IMR-90 (cell line): ENCODE measurements around the gene DNAI2. TPM values are rescaled to one million over a fixed set of nuclear protein-coding genes. Genes with fewer than 3 reads are reported as not detected.

Source experiments
- ATAC-seq: fragments of 200-7000 bp; cut with Tn5 transposase; 2 replicates; pipeline ENCODE4 v1.9.1; 2020; ENCODE audit warnings: low read depth, mild to moderate bottlenecking, moderate library complexity
- BruUV-seq: library from RNA; stranded (reverse); fragments of 400-500 nt; replicated peaks from 2 replicates; lab custom pipeline; 2021; lab: Mats Ljungman, UMichigan
- CTCF ChIA-PET: fragments of 300-600 bp; formaldehyde crosslinking; extraction: SDS; loops from one replicate; lab custom pipeline; 2021; ENCODE audit warnings: antibody characterized with exemption; lab: Yijun Ruan, JAX
- POLR2A ChIA-PET: fragments of 300-600 bp; sonication (Branson Sonifier 250); formaldehyde crosslinking; loops from one replicate; lab custom pipeline; 2022; ENCODE audit warnings: antibody characterized with exemption; ENCODE audit not compliant: unreplicated experiment; lab: Charles Lee
- DNase-seq: peaks from one replicate; pipeline ENCODE4 v3.0.0; 2013
- H2AFZ ChIP-seq: replicated peaks from 2 replicates; pipeline ENCODE3; 2013; ENCODE audit warnings: low read length, mild to moderate bottlenecking; ENCODE audit not compliant: poor library complexity
- H2AK5ac ChIP-seq: 2 replicates; pipeline ENCODE4 v1.6.1; 2013; ENCODE audit warnings: low read depth, low read length, inconsistent platforms
- H2AK9ac ChIP-seq: replicated peaks from 2 replicates; pipeline ENCODE3; 2013; ENCODE audit warnings: mild to moderate bottlenecking, low read depth, low read length, moderate library complexity; ENCODE audit not compliant: poor library complexity
- H2BK120ac ChIP-seq: 2 replicates; pipeline ENCODE4 v1.6.1; 2013; ENCODE audit warnings: low read depth, low read length, inconsistent platforms
- H2BK15ac ChIP-seq: 3 replicates; pipeline ENCODE4 v1.6.1; 2013; ENCODE audit warnings: low read depth, low read length, inconsistent platforms
- H2BK20ac ChIP-seq: 2 replicates; pipeline ENCODE4 v1.6.1; 2013; ENCODE audit warnings: low read depth, mild to moderate bottlenecking, inconsistent platforms, low read length, moderate library complexity
- H2BK5ac ChIP-seq: 2 replicates; pipeline ENCODE4 v1.6.1; 2013; ENCODE audit warnings: mild to moderate bottlenecking, low read depth, low read length, inconsistent platforms; ENCODE audit not compliant: poor library complexity, severe bottlenecking
- H3K14ac ChIP-seq: replicated peaks from 2 replicates; pipeline ENCODE4 v1.6.1; 2013; ENCODE audit warnings: low read depth, low read length, inconsistent platforms
- H3K18ac ChIP-seq: 2 replicates; pipeline ENCODE4 v1.6.1; 2013; ENCODE audit warnings: low read depth, low read length, control low read depth
- H3K23ac ChIP-seq: 2 replicates; pipeline ENCODE4 v1.6.1; 2013; ENCODE audit warnings: low read depth, low read length, inconsistent platforms
- H3K27ac ChIP-seq: 2 replicates; pipeline ENCODE4 v1.5.1; 2013; ENCODE audit warnings: mild to moderate bottlenecking, control low read depth, low read length; ENCODE audit not compliant: insufficient read depth
- H3K27me3 ChIP-seq: 2 replicates; pipeline ENCODE4 v1.6.1; 2013; ENCODE audit warnings: low read length; ENCODE audit not compliant: control insufficient read depth, insufficient read depth
- H3K36me3 ChIP-seq: 2 replicates; pipeline ENCODE4 v1.6.1; 2013; ENCODE audit warnings: low read length, mixed read lengths; ENCODE audit not compliant: control insufficient read depth, insufficient read depth
- H3K4ac ChIP-seq: 2 replicates; pipeline ENCODE4 v1.6.1; 2013; ENCODE audit warnings: low read depth, low read length, inconsistent platforms
- H3K4me1 ChIP-seq: 2 replicates; pipeline ENCODE4 v1.6.1; 2013; ENCODE audit warnings: low read length, mixed read lengths; ENCODE audit not compliant: control insufficient read depth, insufficient read depth
- H3K4me2 ChIP-seq: 2 replicates; pipeline ENCODE4 v1.6.1; 2013; ENCODE audit warnings: low read depth, mild to moderate bottlenecking, control low read depth, low read length, moderate library complexity
- H3K4me3 ChIP-seq: 2 replicates; pipeline ENCODE4 v1.5.1; 2013; ENCODE audit warnings: low read depth, mild to moderate bottlenecking, control low read depth, low read length, moderate library complexity; ENCODE audit not compliant: insufficient read depth
- H3K56ac ChIP-seq: 2 replicates; pipeline ENCODE4 v1.6.1; 2013; ENCODE audit warnings: low read length, inconsistent platforms; ENCODE audit not compliant: insufficient read depth; ENCODE audit errors: extremely low read depth
- H3K79me1 ChIP-seq, 2 experiments: 2 replicates each; pipeline ENCODE4 v1.6.1; 2013; ENCODE audit warnings: low read length in 2 of 2, inconsistent platforms in 1 of 2, low read depth in 1 of 2
- H3K9ac ChIP-seq: 2 replicates; pipeline ENCODE4 v1.6.1; 2013; ENCODE audit warnings: low read depth, low read length, control low read depth
- H3K9me1 ChIP-seq: 2 replicates; pipeline ENCODE4 v1.6.1; 2013; ENCODE audit warnings: low read length, inconsistent platforms; ENCODE audit not compliant: insufficient read depth
- H3K9me3 ChIP-seq: 2 replicates; pipeline ENCODE4 v1.6.1; 2013; ENCODE audit warnings: low read length; ENCODE audit not compliant: control insufficient read depth, insufficient read depth
- H4K20me1 ChIP-seq: 2 replicates; pipeline ENCODE4 v1.6.1; 2013; ENCODE audit warnings: low read length, inconsistent platforms; ENCODE audit not compliant: insufficient read depth
- H4K5ac ChIP-seq: 2 replicates; pipeline ENCODE4 v1.6.1; 2013; ENCODE audit warnings: mild to moderate bottlenecking, low read depth, low read length, control low read depth
- H4K8ac ChIP-seq, 2 experiments: 2 replicates each; pipeline ENCODE4 v1.6.1; 2013; ENCODE audit warnings: low read depth in 2 of 2, low read length in 2 of 2, control low read depth in 1 of 2, inconsistent platforms in 1 of 2
- H4K91ac ChIP-seq: 2 replicates; pipeline ENCODE4 v1.6.1; 2013; ENCODE audit warnings: low read depth, low read length, inconsistent platforms; ENCODE audit not compliant: insufficient read depth
- BHLHE40 ChIP-seq: fragments of 150-350 bp; IDR thresholded peaks from 2 replicates; pipeline ENCODE4 v1.6.1; 2016; ENCODE audit warnings: mild to moderate bottlenecking, low read depth, low read length
- CEBPB ChIP-seq: IDR thresholded peaks from 2 replicates; pipeline ENCODE4 v1.6.1; 2012; ENCODE audit warnings: low read depth, low read length, improper control_type of control experiment
- CHD1 ChIP-seq: IDR thresholded peaks from 2 replicates; pipeline ENCODE4 v1.6.1; 2012; ENCODE audit warnings: low read depth, low read length, improper control_type of control experiment
- ELK1 ChIP-seq: fragments of 150-350 bp; IDR thresholded peaks from 2 replicates; pipeline ENCODE4 v1.6.1; 2016; ENCODE audit warnings: low read depth, mild to moderate bottlenecking, low read length, moderate library complexity, borderline replicate concordance
- FOS ChIP-seq: fragments of 150-350 bp; IDR thresholded peaks from 2 replicates; pipeline ENCODE4 v1.6.1; 2016; ENCODE audit warnings: low read depth, low read length
- MAFK ChIP-seq: IDR thresholded peaks from 2 replicates; pipeline ENCODE4 v1.6.1; 2012; ENCODE audit warnings: low read depth, low read length, improper control_type of control experiment
- MAZ ChIP-seq: IDR thresholded peaks from 2 replicates; pipeline ENCODE4 v1.6.1; 2012; ENCODE audit warnings: low read depth, mild to moderate bottlenecking, low read length, improper control_type of control experiment, moderate library complexity, borderline replicate concordance
- MXI1 ChIP-seq: IDR thresholded peaks from 2 replicates; pipeline ENCODE4 v1.6.1; 2012; ENCODE audit warnings: low read depth, mild to moderate bottlenecking, low read length, moderate library complexity, borderline replicate concordance
- NFE2L2 ChIP-seq: fragments of 150-350 bp; IDR thresholded peaks from 2 replicates; pipeline ENCODE4 v1.6.1; 2016; ENCODE audit warnings: low read depth, mild to moderate bottlenecking, low read length
- POLR2A ChIP-seq: IDR thresholded peaks from 2 replicates; pipeline ENCODE4 v1.6.1; 2012; ENCODE audit warnings: mild to moderate bottlenecking, low read depth, low read length
- RAD21 ChIP-seq: IDR thresholded peaks from 2 replicates; pipeline ENCODE4 v1.6.1; 2012; ENCODE audit warnings: low read length, improper control_type of control experiment
- RCOR1 ChIP-seq: IDR thresholded peaks from 2 replicates; pipeline ENCODE4 v1.6.1; 2012; ENCODE audit warnings: mild to moderate bottlenecking, low read length, improper control_type of control experiment; ENCODE audit not compliant: insufficient replicate concordance
- RFX5 ChIP-seq: IDR thresholded peaks from 2 replicates; pipeline ENCODE4 v1.8.0; 2012; ENCODE audit warnings: low read depth, mild to moderate bottlenecking, low read length, moderate library complexity
- SMC3 ChIP-seq: fragments of 150-350 bp; IDR thresholded peaks from 2 replicates; pipeline ENCODE4 v1.6.1; 2016; ENCODE audit warnings: low read depth, mild to moderate bottlenecking, antibody characterized with exemption, low read length, moderate library complexity
- USF2 ChIP-seq: fragments of 150-350 bp; IDR thresholded peaks from 2 replicates; pipeline ENCODE4 v1.6.1; 2017; ENCODE audit warnings: mild to moderate bottlenecking, antibody characterized with exemption, low read length, low read depth
- WGBS, 2 experiments: methylation state at CpG; one replicate each; pipeline versions ENCODE4 v1.1.5 to v1.1.7; 2013; ENCODE audit warnings: missing lambda C conversion rate in 2 of 2; ENCODE audit not compliant: insufficient read length in 1 of 2; ENCODE audit errors: extremely low coverage in 2 of 2; 5-methylcytosine and 5-hydroxymethylcytosine counted together
- dilution Hi-C: fragments of 300-500 bp; cut with HindIII; formaldehyde crosslinking; loops from one replicate; pipeline ENCODE4 v1.14.3; 2018; ENCODE audit warnings: low sequenced_read_pairs; ENCODE audit not compliant: unreplicated experiment
- in situ Hi-C: fragments of 300-500 bp; cut with MboI; formaldehyde crosslinking; loops from 3 replicates; pipeline ENCODE4 v1.14.3; 2019; ENCODE audit warnings: low sequenced_read_pairs, inconsistent platforms, mixed read lengths
- intact Hi-C: fragments of 100-400 bp; cut with micrococcal nuclease; formaldehyde crosslinking; loops from 2 replicates; pipeline ENCODE4 v1.10.0; 2022
- polyA plus RNA-seq, 3 experiments: library from polyadenylated mRNA; depleted of rRNA; stranded (reverse); fragments of >200 nt; gene quantifications; 2 replicates each; pipeline ENCODE4 v1.2.3, GENCODE V29; 2012; ENCODE audit warnings: low replicate concordance in 1 of 3
- total RNA-seq: library from RNA; depleted of rRNA; stranded (reverse); fragments of >200 nt; gene quantifications from 2 replicates; pipeline ENCODE4 v1.2.3, GENCODE V29; 2012
- TF ChIP-seq, protein P1 (sequence below): conservative IDR thresholded peaks from 2 replicates; pipeline ENCODE4 v1.5.1; 2012; ENCODE audit warnings: mild to moderate bottlenecking, low read depth, low read length, improper control_type of control experiment

The DNAI2 gene
- total and polyA plus RNA-seq, 2 of the 4 experiments (the other 2 are of a cell fraction) = not detected

DNA sequence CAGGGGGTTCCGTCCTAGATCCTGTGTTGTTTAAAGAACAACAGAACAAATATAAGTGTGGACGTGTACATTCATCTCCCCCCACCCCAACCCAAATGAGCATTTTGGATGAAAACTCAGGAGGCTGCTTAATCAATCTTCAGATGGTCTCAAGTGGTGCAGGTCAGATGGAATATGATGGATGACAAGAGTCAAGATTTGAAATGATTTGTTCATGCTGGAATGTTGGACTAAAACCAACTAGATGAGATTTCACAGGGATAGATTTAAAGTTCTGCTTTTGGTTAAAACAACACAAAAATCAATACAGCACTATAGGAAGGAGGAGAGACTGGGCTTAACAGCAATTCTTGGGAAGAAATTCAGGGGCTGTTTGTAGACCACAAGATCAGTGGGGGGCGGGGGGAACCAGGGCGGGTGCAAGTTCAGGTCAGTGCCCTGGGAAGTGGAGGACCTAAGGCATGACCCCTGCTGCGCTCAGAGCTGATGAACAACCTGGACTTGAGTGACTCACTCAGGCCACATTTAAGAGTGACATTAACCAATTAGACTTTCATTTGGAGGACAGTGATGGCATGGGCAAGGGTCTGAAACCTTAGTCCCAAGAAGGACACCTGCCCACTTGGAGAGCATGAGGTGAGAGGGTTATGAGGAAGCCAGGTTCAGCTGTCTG, 45.6 kb upstream of the DNAI2 start:
- CTCF ChIA-PET = no interaction called here
- no peak overlapping the region for H3K23ac ChIP-seq

More for the DNA sequence above, 45.6 kb upstream of the DNAI2 start:
- intact Hi-C loops (no loop called here), in situ Hi-C loops (no loop called here), dilution Hi-C loops (no loop called here)
- Histone ChIP-seq H4K91ac (no peak overlapping the region), H3K4me1 (no peaks in the 10 kb centered on the region), H3K27ac (no peak overlapping the region), H2BK20ac (no peak overlapping the region), H3K56ac (no peak overlapping the region), H3K9me1 (no peaks in the 10 kb centered on the region), H3K9ac (no peak overlapping the region), H3K79me1 (no peaks in the 10 kb centered on the region), H3K36me3 (no peaks in the 10 kb centered on the region), H2BK120ac (no peak overlapping the region), H4K20me1 (no peaks in the 10 kb centered on the region), H2AK9ac (no peak overlapping the region), H2BK15ac (no peak overlapping the region), H4K8ac (no peak overlapping the region), H3K9me3 (no peaks in the 10 kb centered on the region), H3K27me3 (no peaks in the 10 kb centered on the region), H2AK5ac (no peak overlapping the region), H2BK5ac (no peak overlapping the region), H3K4ac (no peak overlapping the region), H3K14ac (no peak overlapping the region), H3K18ac (no peak overlapping the region), H3K4me3 (no peak overlapping the region), H4K5ac (no peak overlapping the region), H2AFZ (no peak overlapping the region), H3K4me2 (no peak overlapping the region)
- no TSS peak for BruUV-seq
- DNase-seq = no peak
- 40% methylated on average over 1 of the region's 5 CpGs; no CpG with 5 or more reads in 1 of the 2 experiments for WGBS, 2 experiments
- no peak for ATAC-seq
- POLR2A ChIA-PET = no interaction called here
- TF ChIP-seq MAFK = no peak
- TF ChIP-seq FOS = no peak
- TF ChIP-seq, protein P1, sequence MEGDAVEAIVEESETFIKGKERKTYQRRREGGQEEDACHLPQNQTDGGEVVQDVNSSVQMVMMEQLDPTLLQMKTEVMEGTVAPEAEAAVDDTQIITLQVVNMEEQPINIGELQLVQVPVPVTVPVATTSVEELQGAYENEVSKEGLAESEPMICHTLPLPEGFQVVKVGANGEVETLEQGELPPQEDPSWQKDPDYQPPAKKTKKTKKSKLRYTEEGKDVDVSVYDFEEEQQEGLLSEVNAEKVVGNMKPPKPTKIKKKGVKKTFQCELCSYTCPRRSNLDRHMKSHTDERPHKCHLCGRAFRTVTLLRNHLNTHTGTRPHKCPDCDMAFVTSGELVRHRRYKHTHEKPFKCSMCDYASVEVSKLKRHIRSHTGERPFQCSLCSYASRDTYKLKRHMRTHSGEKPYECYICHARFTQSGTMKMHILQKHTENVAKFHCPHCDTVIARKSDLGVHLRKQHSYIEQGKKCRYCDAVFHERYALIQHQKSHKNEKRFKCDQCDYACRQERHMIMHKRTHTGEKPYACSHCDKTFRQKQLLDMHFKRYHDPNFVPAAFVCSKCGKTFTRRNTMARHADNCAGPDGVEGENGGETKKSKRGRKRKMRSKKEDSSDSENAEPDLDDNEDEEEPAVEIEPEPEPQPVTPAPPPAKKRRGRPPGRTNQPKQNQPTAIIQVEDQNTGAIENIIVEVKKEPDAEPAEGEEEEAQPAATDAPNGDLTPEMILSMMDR = no peak
- no peak for TF ChIP-seq POLR2A
- TF ChIP-seq SMC3 = no peak
- TF ChIP-seq MXI1 = no peak
- TF ChIP-seq NFE2L2 = no peak
- TF ChIP-seq CEBPB = no peak
- TF ChIP-seq RCOR1 = no peak
- TF ChIP-seq USF2 = no peak
- TF ChIP-seq RAD21 = no peak
- TF ChIP-seq CHD1 = no peak
- TF ChIP-seq BHLHE40 = no peak
- TF ChIP-seq MAZ = no peak
- no peak for TF ChIP-seq ELK1
- TF ChIP-seq RFX5 = no peak
